ENCODE measurements around the gene KIAA2012. TPM values are rescaled to one million over a fixed set of nuclear protein-coding genes. Genes with fewer than 3 reads are reported as not detected.

KIAA2012 gene
- total and polyA plus RNA-seq, 2 of the 4 experiments (the other 2 are of a cell fraction): under 0.01 to 0.09 TPM

DNA sequence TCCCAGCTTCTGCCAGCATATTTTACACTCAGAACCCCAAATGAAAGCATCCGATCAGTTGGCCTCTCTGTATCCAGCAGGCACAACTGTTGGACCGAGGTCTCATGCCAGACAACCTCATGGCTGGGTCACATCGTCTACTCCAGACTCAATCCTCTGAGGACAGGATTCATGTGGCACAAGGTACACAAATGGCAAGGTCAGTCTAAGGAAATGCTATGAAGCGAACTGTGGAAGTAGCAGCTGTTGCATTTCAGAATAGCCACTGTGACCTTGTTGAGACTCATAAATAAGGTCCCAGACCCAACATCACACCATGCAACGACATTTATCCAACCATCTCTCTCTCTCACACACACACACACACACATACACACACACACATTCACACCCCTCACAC, 46.5 kb upstream of the KIAA2012 start:
- CTCF ChIA-PET: no interaction called here
- in situ Hi-C loops (cut with MboI; ENCODE audit: low sequenced_read_pairs): no loop called here

More for the DNA sequence above, 46.5 kb upstream of the KIAA2012 start:
- peak overlapping the region; percentile 56; the same call in 1 of the 2 replicates for H3K18ac ChIP-seq (ENCODE audit: low read depth, low read length)
- no peak for ATAC-seq (ENCODE audit: low read depth)
- H2BK120ac ChIP-seq (ENCODE audit: low read depth, low read length): no peak overlapping the region
- 67% methylated on average over 2 of the region's 5 CpGs; no CpG with 5 or more reads in 1 of the 2 experiments for WGBS, 2 experiments (ENCODE audit: extremely low coverage in 2 of 2, insufficient read length in 1 of 2)
- no peak overlapping the region for H3K27ac ChIP-seq (ENCODE audit: insufficient read depth, low read length)
- H2AK9ac ChIP-seq (replicated peaks; ENCODE audit: low read depth, low read length, poor library complexity): no peak overlapping the region
- H4K20me1 ChIP-seq (ENCODE audit: insufficient read depth, low read length): no peaks in the 10 kb centered on the region
- no peak overlapping the region for H3K4me2 ChIP-seq (ENCODE audit: low read depth, low read length)
- H3K27me3 ChIP-seq (ENCODE audit: control insufficient read depth, insufficient read depth, low read length): no peaks in the 10 kb centered on the region
- no peak overlapping the region for H2AFZ ChIP-seq (replicated peaks; ENCODE audit: low read length, poor library complexity)
- peaks cover 0 to 11% of the 10 kb centered on the region in 2 experiments; a peak in 2 of 4 replicates for H3K79me1 ChIP-seq (ENCODE audit: low read depth in 1 of 2, low read length in 2 of 2)
- H3K4me1 ChIP-seq (ENCODE audit: control insufficient read depth, insufficient read depth, low read length): peaks cover 11% of the 10 kb centered on the region
- no peak overlapping the region; the same call in 1 of the 2 replicates for H4K91ac ChIP-seq (ENCODE audit: insufficient read depth, low read depth, low read length)
- peaks cover 5% of the 10 kb centered on the region; the same call in 1 of the 2 replicates for H3K9me1 ChIP-seq (ENCODE audit: insufficient read depth, low read length)
- H3K56ac ChIP-seq (ENCODE audit: extremely low read depth, insufficient read depth, low read length): no peak overlapping the region
- H2BK15ac ChIP-seq (ENCODE audit: low read depth, low read length): no peak overlapping the region
- TF ChIP-seq BHLHE40 (IDR thresholded peaks at IDR 0.05; ENCODE audit: low read depth, low read length): no peak
- no peak for TF ChIP-seq MAZ (IDR thresholded peaks at IDR 0.05; ENCODE audit: borderline replicate concordance, low read depth, low read length)
- no peak for TF ChIP-seq CEBPB (IDR thresholded peaks at IDR 0.05; ENCODE audit: low read depth, low read length)
- no peak for TF ChIP-seq MAFK (IDR thresholded peaks at IDR 0.05; ENCODE audit: low read depth, low read length)
- no peak for TF ChIP-seq RCOR1 (IDR thresholded peaks at IDR 0.05; ENCODE audit: insufficient replicate concordance, low read length)
- TF ChIP-seq FOS (IDR thresholded peaks at IDR 0.05; ENCODE audit: low read depth, low read length): no peak
- TF ChIP-seq NFE2L2 (IDR thresholded peaks at IDR 0.05; ENCODE audit: low read depth, low read length): no peak
- TF ChIP-seq, protein P1, sequence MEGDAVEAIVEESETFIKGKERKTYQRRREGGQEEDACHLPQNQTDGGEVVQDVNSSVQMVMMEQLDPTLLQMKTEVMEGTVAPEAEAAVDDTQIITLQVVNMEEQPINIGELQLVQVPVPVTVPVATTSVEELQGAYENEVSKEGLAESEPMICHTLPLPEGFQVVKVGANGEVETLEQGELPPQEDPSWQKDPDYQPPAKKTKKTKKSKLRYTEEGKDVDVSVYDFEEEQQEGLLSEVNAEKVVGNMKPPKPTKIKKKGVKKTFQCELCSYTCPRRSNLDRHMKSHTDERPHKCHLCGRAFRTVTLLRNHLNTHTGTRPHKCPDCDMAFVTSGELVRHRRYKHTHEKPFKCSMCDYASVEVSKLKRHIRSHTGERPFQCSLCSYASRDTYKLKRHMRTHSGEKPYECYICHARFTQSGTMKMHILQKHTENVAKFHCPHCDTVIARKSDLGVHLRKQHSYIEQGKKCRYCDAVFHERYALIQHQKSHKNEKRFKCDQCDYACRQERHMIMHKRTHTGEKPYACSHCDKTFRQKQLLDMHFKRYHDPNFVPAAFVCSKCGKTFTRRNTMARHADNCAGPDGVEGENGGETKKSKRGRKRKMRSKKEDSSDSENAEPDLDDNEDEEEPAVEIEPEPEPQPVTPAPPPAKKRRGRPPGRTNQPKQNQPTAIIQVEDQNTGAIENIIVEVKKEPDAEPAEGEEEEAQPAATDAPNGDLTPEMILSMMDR (conservative IDR thresholded peaks at IDR 0.05; ENCODE audit: low read depth, low read length): no peak
- TF ChIP-seq CHD1 (IDR thresholded peaks at IDR 0.05; ENCODE audit: low read depth, low read length): no peak
- no peak for TF ChIP-seq MXI1 (IDR thresholded peaks at IDR 0.05; ENCODE audit: borderline replicate concordance, low read depth, low read length)
- no peak for TF ChIP-seq POLR2A (IDR thresholded peaks at IDR 0.05; ENCODE audit: low read depth, low read length)
- no peak for TF ChIP-seq USF2 (IDR thresholded peaks at IDR 0.05; ENCODE audit: low read depth, low read length)
- no peak for TF ChIP-seq RFX5 (IDR thresholded peaks at IDR 0.05; ENCODE audit: low read depth, low read length)
- TF ChIP-seq, protein P2, sequence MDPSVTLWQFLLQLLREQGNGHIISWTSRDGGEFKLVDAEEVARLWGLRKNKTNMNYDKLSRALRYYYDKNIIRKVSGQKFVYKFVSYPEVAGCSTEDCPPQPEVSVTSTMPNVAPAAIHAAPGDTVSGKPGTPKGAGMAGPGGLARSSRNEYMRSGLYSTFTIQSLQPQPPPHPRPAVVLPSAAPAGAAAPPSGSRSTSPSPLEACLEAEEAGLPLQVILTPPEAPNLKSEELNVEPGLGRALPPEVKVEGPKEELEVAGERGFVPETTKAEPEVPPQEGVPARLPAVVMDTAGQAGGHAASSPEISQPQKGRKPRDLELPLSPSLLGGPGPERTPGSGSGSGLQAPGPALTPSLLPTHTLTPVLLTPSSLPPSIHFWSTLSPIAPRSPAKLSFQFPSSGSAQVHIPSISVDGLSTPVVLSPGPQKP (IDR thresholded peaks at IDR 0.05; ENCODE audit: borderline replicate concordance, low read depth, low read length): no peak
- no peak for TF ChIP-seq RAD21 (IDR thresholded peaks at IDR 0.05; ENCODE audit: low read length)
- no peak for TF ChIP-seq SMC3 (IDR thresholded peaks at IDR 0.05; ENCODE audit: low read depth, low read length)
- POLR2A ChIA-PET (ENCODE audit: unreplicated experiment): no interaction called here
- no peak overlapping the region for H3K9ac ChIP-seq (ENCODE audit: low read depth, low read length)
- intact Hi-C loops (cut with micrococcal nuclease): no loop called here
- no peak overlapping the region for H3K23ac ChIP-seq (ENCODE audit: low read depth, low read length)
- DNase-seq: no peak
- BruUV-seq (replicated peaks): no TSS peak
- H3K36me3 ChIP-seq (ENCODE audit: control insufficient read depth, insufficient read depth, low read length): no peaks in the 10 kb centered on the region
- dilution Hi-C loops (cut with HindIII; ENCODE audit: low sequenced_read_pairs, unreplicated experiment): no loop called here
- no peak overlapping the region for H3K14ac ChIP-seq (replicated peaks; ENCODE audit: low read depth, low read length)
- H3K9me3 ChIP-seq (ENCODE audit: control insufficient read depth, insufficient read depth, low read length): no peaks in the 10 kb centered on the region
- H3K4me3 ChIP-seq (ENCODE audit: insufficient read depth, low read depth, low read length): no peak overlapping the region
- H4K5ac ChIP-seq (ENCODE audit: low read depth, low read length): peak overlapping the region; percentile 20; the same call in 1 of the 2 replicates
- H2AK5ac ChIP-seq (ENCODE audit: low read depth, low read length): 0 out of 2 replicates have a peak overlapping the region, but pooled peaks have one; percentile 6
- no peak overlapping the region for H4K8ac ChIP-seq (ENCODE audit: low read depth in 2 of 2, low read length in 2 of 2)
- no peak overlapping the region for H2BK20ac ChIP-seq (ENCODE audit: low read depth, low read length)
- H2BK5ac ChIP-seq (ENCODE audit: low read depth, low read length, poor library complexity, severe bottlenecking): no peak overlapping the region
- H3K4ac ChIP-seq (ENCODE audit: low read depth, low read length): no peak overlapping the region

All from IMR-90 (cell line).